Measurements from ENCODE around the gene KCTD12.

Gene KCTD12

DNA sequence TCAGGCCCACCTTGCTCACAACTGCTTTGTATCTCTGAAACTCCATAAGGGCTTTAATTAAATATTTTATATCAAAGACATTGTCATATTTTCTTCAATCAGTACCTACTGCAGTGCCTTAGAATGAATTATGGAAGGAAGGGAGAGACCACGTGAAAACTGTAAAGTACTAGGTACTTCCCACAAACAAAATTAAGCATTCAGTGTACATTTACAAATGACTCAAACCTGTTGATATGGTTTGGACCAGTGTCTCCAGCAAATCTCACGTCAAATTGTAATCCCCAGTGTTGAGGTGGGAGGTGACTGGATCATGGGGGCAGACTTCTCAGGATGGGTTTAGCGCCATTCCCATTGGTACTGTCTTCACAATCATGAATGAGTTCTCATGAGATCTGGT lies 23.2 kb downstream of the KCTD12 start:
- DNase-seq (ENCODE audit: low read depth): no peak
- TF ChIP-seq CTCF (IDR thresholded peaks at IDR 0.05; ENCODE audit: low read length, missing control alignments): no peak
- no peak overlapping the region for H3K4me3 ChIP-seq (replicated peaks; ENCODE audit: low read depth, low read length)

GRCh38 chr13:76861859-76862258 lies 24.3 kb downstream of the KCTD12 start:
- no peak overlapping the region for H3K4me3 ChIP-seq (replicated peaks; ENCODE audit: low read depth, low read length)
- no peak for DNase-seq (ENCODE audit: low read depth)
- TF ChIP-seq CTCF (IDR thresholded peaks at IDR 0.05; ENCODE audit: low read length, missing control alignments): no peak

GRCh38 chr13:76860706-76861105 lies 25.5 kb downstream of the KCTD12 start:
- no peak for DNase-seq (ENCODE audit: low read depth)
- H3K4me3 ChIP-seq (replicated peaks; ENCODE audit: low read depth, low read length): no peak overlapping the region
- TF ChIP-seq CTCF (IDR thresholded peaks at IDR 0.05; ENCODE audit: low read length, missing control alignments): no peak

- no peak for DNase-seq (ENCODE audit: low read depth)
- no peak for TF ChIP-seq CTCF (IDR thresholded peaks at IDR 0.05; ENCODE audit: low read length, missing control alignments)
- no peak overlapping the region for H3K4me3 ChIP-seq (replicated peaks; ENCODE audit: low read depth, low read length)
Observed at GRCh38 chr13:76854894-76855293, 31.3 kb downstream of the KCTD12 start.

DNA sequence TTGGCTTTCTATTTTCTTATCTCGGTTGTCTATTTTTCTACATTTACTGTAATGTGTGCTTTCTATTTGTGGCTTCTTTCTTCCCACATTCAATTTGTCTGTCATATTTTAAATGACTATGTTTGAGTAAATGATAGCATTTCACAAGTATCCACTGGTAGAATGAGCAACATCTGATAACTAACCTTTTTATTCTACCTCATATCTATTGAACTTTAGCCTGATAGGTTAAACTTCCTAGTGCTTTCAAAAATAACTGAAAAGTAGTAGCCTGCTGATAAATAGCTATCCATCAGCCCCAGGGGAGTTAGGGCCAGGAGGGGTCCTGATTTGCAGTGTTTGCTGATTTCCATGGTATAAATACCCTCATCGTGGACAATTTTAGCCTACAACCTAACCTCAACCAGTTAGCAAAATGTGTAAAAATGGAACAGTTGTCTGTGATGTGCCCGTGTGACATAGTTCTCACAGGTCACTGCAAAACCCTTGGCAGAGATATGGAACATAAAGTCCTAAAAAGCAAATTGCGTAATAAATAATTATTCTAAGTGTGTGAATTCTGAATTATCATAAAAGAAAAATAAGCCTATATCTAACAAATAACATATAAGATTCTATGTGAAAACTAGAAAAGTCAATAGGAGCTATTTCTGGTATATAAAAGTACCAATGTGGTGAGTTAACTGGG lies 32.1 kb downstream of the KCTD12 start:
- no peak for TF ChIP-seq CTCF (IDR thresholded peaks at IDR 0.05; ENCODE audit: low read length, missing control alignments)
- no peak overlapping the region for H3K4me3 ChIP-seq (replicated peaks; ENCODE audit: low read depth, low read length)
- no peak for DNase-seq (ENCODE audit: low read depth)

- TF ChIP-seq CTCF (IDR thresholded peaks at IDR 0.05; ENCODE audit: low read length, missing control alignments): no peak
- DNase-seq (ENCODE audit: low read depth): no peak
- no peak overlapping the region for H3K4me3 ChIP-seq (replicated peaks; ENCODE audit: low read depth, low read length)
Observed at GRCh38 chr13:76853481-76853880, 32.7 kb downstream of the KCTD12 start.

DNA sequence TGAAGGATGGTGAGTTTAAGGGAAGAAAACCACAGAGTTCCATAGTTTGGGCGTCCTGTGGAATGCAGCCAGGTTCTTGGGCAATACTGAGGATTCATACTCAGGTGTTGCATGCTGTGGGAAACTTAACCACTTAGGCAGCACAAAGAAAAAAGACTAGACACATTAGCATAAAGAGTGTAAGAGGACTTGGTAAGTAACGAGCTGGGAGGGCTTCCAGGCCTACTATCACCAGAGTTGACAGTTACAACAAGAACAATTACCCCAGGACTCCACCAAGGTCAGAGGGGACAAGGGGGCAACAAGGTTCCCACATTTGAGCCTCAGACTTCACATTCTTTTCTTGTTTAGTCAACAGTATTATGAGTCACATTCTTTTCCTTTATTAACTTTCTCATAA lies 33.2 kb downstream of the KCTD12 start:
- no peak for TF ChIP-seq CTCF (IDR thresholded peaks at IDR 0.05; ENCODE audit: low read length, missing control alignments)
- no peak overlapping the region for H3K4me3 ChIP-seq (replicated peaks; ENCODE audit: low read depth, low read length)
- DNase-seq (ENCODE audit: low read depth): peak; percentile 74

All from fibroblast of pulmonary artery (primary cell).